Natural killer cell treated with Interleukin-12 subunit alpha and Interleukin-12 subunit beta and Interleukin-15 and Interleukin-18, amount 100 ng/mL, for 72 hours (primary cell): ENCODE results near the gene PSENEN. TPM values are rescaled to one million over a fixed set of nuclear protein-coding genes. Genes with fewer than 3 reads are reported as not detected.

Experiments
- ATAC-seq, 2 donors: fragments of 150-1000 bp; cut with Tn5 transposase in 1 of 2; sonication (Bioruptor Pico), chemical (Tn5 transposase) in 1 of 2; 2 replicates each; pipeline ENCODE4 v1.10.0; 2021
- DNase-seq: peaks from one replicate; pipeline ENCODE4 v3.0.0; 2022; ENCODE audit warnings: low spot score
- H3K27ac Mint-ChIP-seq, 2 donors: 1 replicate in 1 of 2; 2 replicates in 1 of 2; pipeline ENCODE4 v1.8.0; 2022; ENCODE audit warnings: mixed read lengths in 2 of 2, mild to moderate bottlenecking in 1 of 2, moderate library complexity in 1 of 2
- H3K27me3 Mint-ChIP-seq, 2 donors: 1 replicate in 1 of 2; 2 replicates in 1 of 2; pipeline ENCODE4 v1.8.0; 2022; ENCODE audit warnings: mixed read lengths in 2 of 2
- H3K36me3 Mint-ChIP-seq: one replicate; pipeline ENCODE4 v1.8.0; 2022; ENCODE audit warnings: mixed read lengths
- H3K4me1 Mint-ChIP-seq, 2 donors: 1 replicate in 1 of 2; 2 replicates in 1 of 2; pipeline ENCODE4 v1.8.0; 2022; ENCODE audit warnings: low read depth in 2 of 2, mixed read lengths in 2 of 2, mild to moderate bottlenecking in 1 of 2
- H3K4me3 Mint-ChIP-seq: one replicate; pipeline ENCODE4 v1.8.0; 2022; ENCODE audit warnings: mixed read lengths
- H3K9me3 Mint-ChIP-seq: 2 replicates; pipeline ENCODE4 v1.8.0; 2022; ENCODE audit warnings: mixed read lengths
- total RNA-seq, 2 donors: library from RNA; stranded (reverse); gene quantifications; one replicate each; pipeline ENCODE4 v1.2.3, GENCODE V29; 2022

PSENEN gene
- total RNA-seq, 2 donors from 2014 or later = 66.4 to 84.2 TPM

GRCh38 chr19:35773020-35773806, 27.8 kb downstream of the PSENEN start:
- DNase-seq (peak; percentile 32), ATAC-seq (no peak)
- Mint-ChIP-seq H3K4me1 (peaks cover 20 to 25% of the 10 kb centered on the region in 2 donors), H3K27ac (no peak overlapping the region), H3K9me3 (no peaks in the 10 kb centered on the region), H3K36me3 (no peaks in the 10 kb centered on the region), H3K27me3 (no peaks in the 10 kb centered on the region), H3K4me3 (no peak overlapping the region)

- Mint-ChIP-seq H3K36me3 (no peaks in the 10 kb centered on the region), H3K27ac (no peak overlapping the region), H3K9me3 (no peaks in the 10 kb centered on the region), H3K4me1 (peaks cover 20 to 25% of the 10 kb centered on the region in 2 donors), H3K4me3 (peak overlapping the region; percentile 85), H3K27me3 (no peaks in the 10 kb centered on the region)
- ATAC-seq = no peak
- DNase-seq = peak; percentile 53
Observed at GRCh38 chr19:35774274-35775045, 29.0 kb downstream of the PSENEN start.

GRCh38 chr19:35775046-35775297, 29.5 kb downstream of the PSENEN start:
- DNase-seq = no peak
- no peaks in the 10 kb centered on the region for H3K9me3 Mint-ChIP-seq
- H3K4me3 Mint-ChIP-seq = peak overlapping the region; percentile 85
- no peak for ATAC-seq
- H3K36me3 Mint-ChIP-seq = no peaks in the 10 kb centered on the region
- peaks cover 20 to 25% of the 10 kb centered on the region in 2 donors for H3K4me1 Mint-ChIP-seq
- H3K27me3 Mint-ChIP-seq = no peaks in the 10 kb centered on the region
- no peak overlapping the region for H3K27ac Mint-ChIP-seq

DNA sequence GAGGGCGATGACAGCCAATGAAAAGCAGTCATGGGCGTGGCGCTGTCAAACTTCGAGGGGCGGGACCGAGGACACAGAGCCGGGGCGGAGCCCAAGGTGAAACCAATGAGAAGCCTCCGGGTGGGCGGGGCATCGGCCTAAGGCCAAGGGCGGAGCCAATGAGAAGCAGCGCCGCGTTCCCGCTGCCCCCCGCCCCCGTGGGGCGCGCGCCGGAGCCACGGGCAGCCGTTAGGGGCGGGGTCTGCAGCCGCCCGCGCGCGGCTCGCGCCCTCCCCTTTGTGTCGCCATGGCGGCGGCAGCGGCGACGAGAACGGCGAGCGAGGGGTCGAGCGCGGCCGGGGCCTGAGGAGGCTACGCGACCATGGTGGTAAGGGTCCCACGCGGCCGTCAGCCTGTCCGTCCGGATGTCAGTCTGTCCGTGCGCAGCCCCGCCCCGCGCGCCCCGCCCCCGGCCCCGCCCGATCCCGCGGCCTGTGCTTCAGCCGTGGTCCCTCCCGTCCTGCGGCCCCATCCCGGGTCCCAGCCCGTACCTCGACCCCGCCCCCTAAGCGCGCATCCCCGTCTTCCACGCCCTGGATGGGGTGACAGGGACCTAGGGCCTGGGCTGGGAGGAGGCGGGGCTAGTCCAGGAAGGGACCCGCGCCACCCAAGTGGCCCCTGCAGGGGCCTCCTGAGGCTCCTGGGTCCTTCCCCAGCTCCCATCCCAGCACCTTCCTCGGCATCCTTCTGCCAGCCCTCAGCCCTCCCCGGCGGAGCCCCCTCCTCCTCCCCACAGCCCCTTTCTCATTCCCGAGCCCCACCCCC, 30.0 kb downstream of the PSENEN start, which contains the start of gene ARHGAP33:
Gene ARHGAP33 (plus strand): TSS at position 267 of the 804 bp plus-strand sequence. CDS start 95 bp downstream, at position 362.
- no peaks in the 10 kb centered on the region for H3K9me3 Mint-ChIP-seq
- DNase-seq = peak; percentile 98
- no peaks in the 10 kb centered on the region for H3K27me3 Mint-ChIP-seq
- no peaks in the 10 kb centered on the region for H3K36me3 Mint-ChIP-seq
- peak within 1 kb of the TSS; percentile 85 for H3K4me3 Mint-ChIP-seq
- peak; percentile 98 to 99 for ATAC-seq
- H3K27ac Mint-ChIP-seq = peak within 1 kb of the TSS in 1 of 2 donors; percentile 77
- peaks cover 20 to 25% of the 10 kb centered on the region in 2 donors for H3K4me1 Mint-ChIP-seq

- ATAC-seq = no peak
- H3K36me3 Mint-ChIP-seq = no peaks in the 10 kb centered on the region
- H3K9me3 Mint-ChIP-seq = no peaks in the 10 kb centered on the region
- H3K4me1 Mint-ChIP-seq = peaks cover 20 to 25% of the 10 kb centered on the region in 2 donors
- H3K27me3 Mint-ChIP-seq = no peaks in the 10 kb centered on the region
- H3K27ac Mint-ChIP-seq = peak overlapping the region in 1 of 2 donors; percentile 77
- peak overlapping the region; percentile 85 for H3K4me3 Mint-ChIP-seq
- DNase-seq = peak; percentile 26
Observed at GRCh38 chr19:35776102-35776788, 30.8 kb downstream of the PSENEN start.

DNA sequence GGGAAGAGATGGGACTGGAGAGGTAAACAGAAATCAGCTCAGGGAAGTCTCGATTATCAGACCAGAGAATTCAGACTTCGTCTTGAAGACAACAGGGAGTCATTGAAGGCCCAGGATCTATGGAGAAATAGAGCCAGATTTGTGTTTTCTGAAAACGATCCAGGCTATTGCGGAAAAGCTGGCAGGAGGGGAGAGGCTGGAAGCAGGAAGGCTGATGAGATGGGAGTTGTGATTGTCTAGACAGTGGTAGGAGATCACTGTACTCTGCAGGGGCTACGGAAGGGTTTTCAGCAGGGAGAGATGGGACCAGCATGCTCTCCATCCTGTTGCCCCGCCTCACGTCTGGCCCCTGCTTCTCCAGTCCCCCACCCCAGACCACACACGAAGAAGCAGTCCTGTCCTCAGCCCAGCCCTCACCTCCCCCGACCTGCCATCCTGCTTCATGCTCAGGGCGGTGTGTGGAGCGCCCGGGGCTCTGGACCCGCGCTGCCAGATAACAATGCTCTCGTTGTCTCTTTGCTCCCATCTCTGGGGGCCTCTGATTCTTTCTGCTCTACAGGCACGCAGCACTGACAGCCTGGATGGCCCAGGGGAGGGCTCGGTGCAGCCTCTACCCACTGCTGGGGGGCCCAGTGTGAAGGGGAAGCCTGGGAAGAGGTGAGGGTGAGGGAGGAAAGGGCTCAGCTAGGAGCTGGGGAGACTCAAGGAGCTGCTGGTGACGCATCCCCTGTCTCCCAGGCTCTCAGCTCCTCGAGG, 31.8 kb downstream of the PSENEN start:
- DNase-seq = peak; percentile 59
- H3K36me3 Mint-ChIP-seq = no peaks in the 10 kb centered on the region
- H3K4me1 Mint-ChIP-seq = peaks cover 23 to 25% of the 10 kb centered on the region in 2 donors
- peak overlapping the region; percentile 85 for H3K4me3 Mint-ChIP-seq
- no peaks in the 10 kb centered on the region for H3K27me3 Mint-ChIP-seq
- H3K27ac Mint-ChIP-seq = peak overlapping the region in 1 of 2 donors; percentile 77
- H3K9me3 Mint-ChIP-seq = no peaks in the 10 kb centered on the region
- no peak for ATAC-seq

DNA sequence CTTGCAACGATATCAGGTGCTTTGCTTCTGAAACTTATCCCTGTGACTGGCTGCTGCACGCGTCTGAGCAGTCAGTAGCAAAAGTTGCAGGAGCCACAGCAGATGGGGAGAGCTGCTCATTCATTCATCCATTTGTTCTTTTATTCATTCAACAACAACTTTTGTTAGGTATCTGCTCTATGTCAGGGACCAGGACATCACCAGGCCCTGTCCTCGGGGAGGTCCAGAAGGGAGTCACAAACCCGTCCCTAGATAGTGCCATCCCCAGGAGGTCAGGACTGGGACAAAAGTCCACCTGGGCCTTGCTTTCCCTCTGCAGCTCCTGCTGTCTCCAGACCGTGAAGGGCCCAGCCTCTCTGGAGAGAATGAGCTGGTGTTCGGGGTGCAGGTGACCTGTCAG, 32.5 kb downstream of the PSENEN start:
- no peak for DNase-seq
- no peaks in the 10 kb centered on the region for H3K27me3 Mint-ChIP-seq
- no peak overlapping the region for H3K27ac Mint-ChIP-seq
- no peak overlapping the region for H3K4me3 Mint-ChIP-seq
- H3K4me1 Mint-ChIP-seq = peaks cover 25 to 26% of the 10 kb centered on the region in 2 donors
- H3K36me3 Mint-ChIP-seq = no peaks in the 10 kb centered on the region
- no peaks in the 10 kb centered on the region for H3K9me3 Mint-ChIP-seq
- no peak for ATAC-seq

DNA sequence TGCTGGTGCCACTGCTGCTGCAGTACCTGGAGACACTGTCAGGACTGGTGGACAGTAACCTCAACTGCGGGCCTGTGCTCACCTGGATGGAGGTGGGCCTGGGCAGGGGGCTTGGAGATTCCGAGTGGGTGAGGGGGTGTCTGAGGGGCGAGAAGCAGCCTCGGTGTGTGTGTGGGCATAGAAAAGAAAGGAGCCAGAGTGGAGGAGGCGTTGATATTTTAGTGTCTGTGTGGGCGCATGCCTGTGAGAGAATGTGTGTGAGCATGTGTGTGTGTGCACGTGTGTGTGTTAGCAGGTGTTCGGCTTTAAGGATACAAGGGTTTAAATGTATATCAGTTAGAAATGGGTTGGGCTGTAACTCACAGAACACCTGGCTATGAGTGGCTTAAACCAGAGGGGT, 33.6 kb downstream of the PSENEN start:
- Mint-ChIP-seq H3K4me1 (peaks cover 31 to 33% of the 10 kb centered on the region in 2 donors), H3K4me3 (no peak overlapping the region), H3K27me3 (no peaks in the 10 kb centered on the region), H3K36me3 (no peaks in the 10 kb centered on the region), H3K27ac (no peak overlapping the region), H3K9me3 (no peaks in the 10 kb centered on the region)
- DNase-seq = no peak
- no peak for ATAC-seq

DNA sequence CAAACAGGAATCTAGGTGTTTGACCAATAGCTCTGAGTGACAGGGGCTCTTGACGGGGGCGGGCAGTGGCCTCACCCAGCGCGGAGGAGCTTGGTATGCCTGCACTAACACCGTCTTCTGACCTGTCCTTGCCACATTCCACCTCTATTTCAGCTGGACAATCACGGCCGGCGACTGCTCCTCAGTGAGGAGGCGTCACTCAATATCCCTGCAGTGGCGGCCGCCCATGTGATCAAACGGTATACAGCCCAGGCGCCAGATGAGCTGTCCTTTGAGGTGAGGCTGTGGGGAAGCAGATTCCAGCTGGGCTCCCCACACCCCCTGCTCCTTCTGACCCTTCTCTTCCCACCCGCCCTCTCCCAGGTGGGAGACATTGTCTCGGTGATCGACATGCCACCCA, 34.6 kb downstream of the PSENEN start:
- H3K36me3 Mint-ChIP-seq = no peaks in the 10 kb centered on the region
- DNase-seq = no peak

GRCh38 chr19:35780717-35781116, 35.3 kb downstream of the PSENEN start:
- DNase-seq (no peak), ATAC-seq (no peak)
- Mint-ChIP-seq H3K27me3 (no peaks in the 10 kb centered on the region), H3K36me3 (no peaks in the 10 kb centered on the region), H3K4me3 (no peak overlapping the region), H3K4me1 (peaks cover 20 to 27% of the 10 kb centered on the region in 2 donors), H3K9me3 (no peaks in the 10 kb centered on the region), H3K27ac (no peak overlapping the region)

More for the DNA sequence above, 34.6 kb downstream of the PSENEN start:
- Mint-ChIP-seq H3K4me1 (peaks cover 21 to 27% of the 10 kb centered on the region in 2 donors), H3K4me3 (no peak overlapping the region), H3K27ac (no peak overlapping the region), H3K9me3 (no peaks in the 10 kb centered on the region), H3K27me3 (no peaks in the 10 kb centered on the region)
- no peak for ATAC-seq

- H3K27ac Mint-ChIP-seq = no peak overlapping the region
- DNase-seq (no peak), ATAC-seq (no peak)
- H3K9me3 Mint-ChIP-seq = no peaks in the 10 kb centered on the region
- H3K27me3 Mint-ChIP-seq = no peaks in the 10 kb centered on the region
- H3K36me3 Mint-ChIP-seq = no peaks in the 10 kb centered on the region
- peaks cover 12 to 18% of the 10 kb centered on the region in 2 donors for H3K4me1 Mint-ChIP-seq
- H3K4me3 Mint-ChIP-seq = no peak overlapping the region
Observed at GRCh38 chr19:35781650-35782049, 36.2 kb downstream of the PSENEN start.

GRCh38 chr19:35782589-35782988, 37.1 kb downstream of the PSENEN start:
- H3K4me1 Mint-ChIP-seq = peaks cover 6 to 13% of the 10 kb centered on the region in 2 donors
- no peak for DNase-seq
- no peaks in the 10 kb centered on the region for H3K9me3 Mint-ChIP-seq
- H3K27me3 Mint-ChIP-seq = no peaks in the 10 kb centered on the region
- no peak overlapping the region for H3K27ac Mint-ChIP-seq
- H3K36me3 Mint-ChIP-seq = no peaks in the 10 kb centered on the region
- no peak for ATAC-seq
- no peak overlapping the region for H3K4me3 Mint-ChIP-seq
